Body of pancreas (tissue), 4 donors: ENCODE data around the gene MED20. TPM values are rescaled to one million over a fixed set of nuclear protein-coding genes. Genes with fewer than 3 reads are reported as not detected.

Experiments used
- ATAC-seq: fragments of 150-250 bp; one replicate; pipeline ENCODE4 v1.9.1; 2016
- DNase-seq, 4 donors: peaks; one replicate each; pipeline ENCODE4 v3.0.0-alpha.2; 2019
- H3K27ac ChIP-seq, 4 donors: fragments of 200-600 bp; sonication (generic); 1 replicate in 3 of 4; 2 replicates in 1 of 4; pipeline versions ENCODE4 v1.5.1 to v1.6.1; 2016 to 2019; ENCODE audit warnings: mild to moderate bottlenecking in 1 of 4, mixed read lengths in 1 of 4, moderate library complexity in 1 of 4
- H3K27me3 ChIP-seq, 2 donors: fragments of 200-600 bp; sonication (generic); one replicate each; pipeline ENCODE4 v1.6.0; 2016; ENCODE audit warnings: mild to moderate bottlenecking in 1 of 2
- H3K36me3 ChIP-seq, 2 donors: fragments of 200-600 bp; sonication (generic); replicated peaks in 1 of 2; 2 replicates each; pipeline ENCODE4 v1.5.1; 2016; ENCODE audit warnings: low read depth in 2 of 2; ENCODE audit not compliant: insufficient read depth in 1 of 2
- H3K4me1 ChIP-seq: fragments of 200-600 bp; sonication (generic); one replicate; pipeline ENCODE4 v1.6.0; 2016
- H3K4me3 ChIP-seq, 2 donors: fragments of 200-600 bp; sonication (generic); 1 replicate in 1 of 2; 2 replicates in 1 of 2; pipeline ENCODE4 v1.5.1; 2016 to 2019
- H3K9me3 ChIP-seq, 3 donors: fragments of 200-600 bp; sonication (generic); 1 replicate in 2 of 3; 2 replicates in 1 of 3; pipeline ENCODE4 v1.5.1; 2016
- CTCF ChIP-seq, 7 experiments: fragments of 450-650 bp in 4 of 7; fragments of 200-600 bp in 3 of 7; sonication (generic) in 3 of 7; IDR thresholded peaks; one replicate each; pipeline ENCODE4 v1.5.1; 2016 to 2019; ENCODE audit warnings: antibody characterized with exemption in 7 of 7
- POLR2A ChIP-seq, 3 donors: fragments of 450-650 bp; IDR thresholded peaks; one replicate each; pipeline ENCODE4 v1.6.1; 2016; ENCODE audit warnings: antibody characterized with exemption in 3 of 3, mild to moderate bottlenecking in 2 of 3
- WGBS, 2 donors: methylation state at CpG; one replicate each; pipeline ENCODE4 v1.1.5; 2017; 5-methylcytosine and 5-hydroxymethylcytosine counted together
- intact Hi-C: fragments of 100-400 bp; cut with DNase I; formaldehyde crosslinking; loops from one replicate; pipeline ENCODE4 v1.15.1; 2023
- total RNA-seq, 2 donors: library from RNA; depleted of rRNA; stranded (reverse); fragments of >200 nt; gene quantifications; one replicate each; pipeline ENCODE4 v1.1.0, GENCODE V29; 2016

Gene MED20
- total RNA-seq, 2 donors from 2014 or later: 9.9 to 17.8 TPM

GRCh38 chr6:41960028-41960427, 39.1 kb upstream of the MED20 start:
- 92 to 98% methylated on average over 4 of the region's 4 CpGs for WGBS, 2 donors
- Histone ChIP-seq H3K36me3 (no peaks in the 10 kb centered on the region), H3K4me3 (no peak overlapping the region)

GRCh38 chr6:41958022-41958856, 37.3 kb upstream of the MED20 start:
- DNase-seq (no peak), ATAC-seq (no peak)
- Histone ChIP-seq H3K27me3 (no peaks in the 10 kb centered on the region), H3K27ac (no peak overlapping the region), H3K9me3 (no peaks in the 10 kb centered on the region), H3K4me3 (no peak overlapping the region), H3K4me1 (no peaks in the 10 kb centered on the region), H3K36me3 (no peaks in the 10 kb centered on the region)
- WGBS, 2 donors: 85 to 90% methylated on average over 6 of the region's 6 CpGs
- no peak for TF ChIP-seq POLR2A (IDR thresholded peaks at IDR 0.05)
- TF ChIP-seq CTCF (IDR thresholded peaks at IDR 0.05): no peak
- intact Hi-C loops: no loop called here

More at GRCh38 chr6:41960028-41960427, 39.1 kb upstream of the MED20 start:
- no peak for TF ChIP-seq CTCF (IDR thresholded peaks at IDR 0.05)
- no peak for TF ChIP-seq POLR2A (IDR thresholded peaks at IDR 0.05)
- no peaks in the 10 kb centered on the region for H3K9me3 ChIP-seq
- H3K27me3 ChIP-seq: no peaks in the 10 kb centered on the region
- DNase-seq (no peak), ATAC-seq (no peak)
- intact Hi-C loops: no loop called here
- no peaks in the 10 kb centered on the region for H3K4me1 ChIP-seq
- no peak overlapping the region for H3K27ac ChIP-seq

GRCh38 chr6:41957117-41957516, 36.2 kb upstream of the MED20 start:
- no peaks in the 10 kb centered on the region for H3K9me3 ChIP-seq
- H3K36me3 ChIP-seq: no peaks in the 10 kb centered on the region
- no peak overlapping the region for H3K4me3 ChIP-seq
- H3K27me3 ChIP-seq: no peaks in the 10 kb centered on the region
- intact Hi-C loops: no loop called here
- ATAC-seq (no peak), DNase-seq (no peak)
- TF ChIP-seq CTCF (IDR thresholded peaks at IDR 0.05) (no peak), POLR2A (IDR thresholded peaks at IDR 0.05) (no peak)
- 54 to 57% methylated on average over 4 of the region's 4 CpGs for WGBS, 2 donors
- no peaks in the 10 kb centered on the region for H3K4me1 ChIP-seq
- H3K27ac ChIP-seq: no peak overlapping the region

- intact Hi-C loops: no loop called here
- Histone ChIP-seq H3K27me3 (no peaks in the 10 kb centered on the region), H3K4me3 (no peak overlapping the region), H3K36me3 (no peaks in the 10 kb centered on the region), H3K27ac (no peak overlapping the region), H3K4me1 (no peaks in the 10 kb centered on the region), H3K9me3 (no peaks in the 10 kb centered on the region)
- ATAC-seq (no peak), DNase-seq (no peak)
- TF ChIP-seq CTCF (IDR thresholded peaks at IDR 0.05) (no peak), POLR2A (IDR thresholded peaks at IDR 0.05) (no peak)
- 80 to 82% methylated on average over 2 of the region's 2 CpGs for WGBS, 2 donors
These were observed 34.5 kb upstream of the MED20 start for GRCh38 chr6:41955412-41955811.

- TF ChIP-seq POLR2A (IDR thresholded peaks at IDR 0.05) (no peak), CTCF (IDR thresholded peaks at IDR 0.05) (no peak)
- Histone ChIP-seq H3K27ac (no peak overlapping the region), H3K27me3 (no peaks in the 10 kb centered on the region), H3K4me3 (no peak overlapping the region), H3K9me3 (no peaks in the 10 kb centered on the region), H3K4me1 (no peaks in the 10 kb centered on the region), H3K36me3 (no peaks in the 10 kb centered on the region)
- no peak for DNase-seq
- intact Hi-C loops: no loop called here
- no peak for ATAC-seq
- 82 to 94% methylated on average over 2 of the region's 2 CpGs for WGBS, 2 donors
These were observed 33.7 kb upstream of the MED20 start for GRCh38 chr6:41954668-41955067.
